ENCODE results near the gene ABRAXAS1.

GRCh38 chr4:83498187-83498586, 13.3 kb upstream of the ABRAXAS1 start:
- TF ChIP-seq TEAD4 (IDR thresholded peaks at IDR 0.05; ENCODE audit: low read depth, low read length) (no peak), FOSL1 (IDR thresholded peaks at IDR 0.05; ENCODE audit: insufficient read depth, low read depth, low read length) (no peak), CTCF (IDR thresholded peaks at IDR 0.05; ENCODE audit: control extremely low read depth in 1 of 3, insufficient read depth in 1 of 3, low read depth in 1 of 3, low read length in 3 of 3) (no peak), SP1 (IDR thresholded peaks at IDR 0.05; ENCODE audit: low read depth, low read length) (no peak), EZH2 (IDR thresholded peaks at IDR 0.05; ENCODE audit: low read depth, low read length, severe bottlenecking) (no peak)
- TF ChIP-seq, protein P1, sequence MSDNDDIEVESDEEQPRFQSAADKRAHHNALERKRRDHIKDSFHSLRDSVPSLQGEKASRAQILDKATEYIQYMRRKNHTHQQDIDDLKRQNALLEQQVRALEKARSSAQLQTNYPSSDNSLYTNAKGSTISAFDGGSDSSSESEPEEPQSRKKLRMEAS (IDR thresholded peaks at IDR 0.05) = no peak

Data from H1 (cell line).